WI38 (cell line): ENCODE data around the gene MCTP1.

Source experiments
- H3K4me3 ChIP-seq: 2 replicates; pipeline ENCODE4 v1.5.1; 2011; ENCODE audit warnings: low read depth, mild to moderate bottlenecking, control low read depth, low read length
- CTCF ChIP-seq: IDR thresholded peaks from 2 replicates; pipeline ENCODE4 v1.5.1; 2012; ENCODE audit warnings: low read depth, mild to moderate bottlenecking, control low read depth, low read length

MCTP1 gene

GRCh38 chr5:95069948-95070347, 214.9 kb downstream of the MCTP1 start:
- TF ChIP-seq CTCF: no peak

GRCh38 chr5:95069021-95069420, 215.9 kb downstream of the MCTP1 start:
- TF ChIP-seq CTCF: no peak

More at GRCh38 chr5:95069948-95070347, 214.9 kb downstream of the MCTP1 start:
- no peak overlapping the region for H3K4me3 ChIP-seq

GRCh38 chr5:95068289-95068910, 216.5 kb downstream of the MCTP1 start:
- TF ChIP-seq CTCF: no peak
- no peak overlapping the region for H3K4me3 ChIP-seq

More at GRCh38 chr5:95069021-95069420, 215.9 kb downstream of the MCTP1 start:
- no peak overlapping the region for H3K4me3 ChIP-seq

- H3K4me3 ChIP-seq: no peak overlapping the region
- no peak for TF ChIP-seq CTCF
Observed at GRCh38 chr5:95066048-95066447, 218.8 kb downstream of the MCTP1 start.

- TF ChIP-seq CTCF: no peak
- H3K4me3 ChIP-seq: no peak overlapping the region
Observed at GRCh38 chr5:95063492-95063891, 221.4 kb downstream of the MCTP1 start.

GRCh38 chr5:95060098-95060497, 224.8 kb downstream of the MCTP1 start:
- no peak for TF ChIP-seq CTCF
- H3K4me3 ChIP-seq: no peak overlapping the region

- no peak overlapping the region for H3K4me3 ChIP-seq
- no peak for TF ChIP-seq CTCF
Observed at GRCh38 chr5:95059636-95060035, 225.3 kb downstream of the MCTP1 start.
